Left lung (tissue), 10 donors: Measurements from ENCODE around the gene NDUFS5. TPM values are rescaled to one million over a fixed set of nuclear protein-coding genes. Genes with fewer than 3 reads are reported as not detected.
A peak's percentile ranks its signal among the peaks of the same experiment; 100 is the strongest.

Experiments
- ATAC-seq: fragments of 200-7000 bp; cut with Tn5 transposase; one replicate; pipeline ENCODE4 v1.9.1; 2020; ENCODE audit warnings: moderate library complexity
- DNase-seq, 4 donors: peaks; one replicate each; pipeline ENCODE4 v3.0.0-alpha.2; 2013 to 2020
- H3K27ac ChIP-seq, 2 donors: fragments of 200-600 bp; sonication (generic) in 1 of 2; one replicate each; pipeline versions ENCODE4 v1.5.0 to v1.8.0; 2020 to 2021
- H3K27me3 ChIP-seq, 2 donors: fragments of 200-600 bp; sonication (generic) in 1 of 2; one replicate each; pipeline versions ENCODE4 v1.5.0 to v1.8.0; 2020 to 2021
- H3K36me3 ChIP-seq, 2 donors: fragments of 200-600 bp; sonication (generic) in 1 of 2; one replicate each; pipeline versions ENCODE4 v1.5.0 to v1.8.0; 2020 to 2021
- H3K4me1 ChIP-seq, 2 donors: fragments of 200-600 bp; one replicate each; pipeline ENCODE4 v1.8.0; 2021
- H3K4me3 ChIP-seq, 2 donors: fragments of 200-600 bp; sonication (generic) in 1 of 2; one replicate each; pipeline versions ENCODE4 v1.5.0 to v1.8.0; 2020 to 2021; ENCODE audit warnings: mild to moderate bottlenecking in 1 of 2
- H3K9me3 ChIP-seq, 2 donors: fragments of 200-600 bp; sonication (generic) in 1 of 2; one replicate each; pipeline versions ENCODE4 v1.5.0 to v1.8.0; 2020 to 2021
- intact Hi-C, 2 donors: fragments of 100-400 bp; cut with DNase I; formaldehyde crosslinking; loops; one replicate each; pipeline versions ENCODE4 v1.11.2 to v1.14.2; 2022
- polyA plus RNA-seq, 6 donors: library from polyadenylated mRNA; unstranded; fragments of 120-200 nt; gene quantifications; one replicate each; pipeline ENCODE4 v1.2.1, GENCODE V29; 2013; ENCODE audit not compliant: insufficient read length in 6 of 6
- total RNA-seq, 2 donors: library from RNA; stranded (reverse); fragmentation: NEBNext Ultra II Directional; extraction: Animal tissue kit (Norgen Biotek cat#: 25700); gene quantifications; one replicate each; pipeline ENCODE4 v1.2.1, GENCODE V29; 2021
- TF ChIP-seq, protein P1 (sequence below), 2 donors: fragments of 200-600 bp; sonication (generic) in 1 of 2; IDR thresholded peaks; one replicate each; pipeline versions ENCODE4 v1.5.0 to v1.8.0; 2021; ENCODE audit warnings: antibody characterized with exemption in 2 of 2
- donor health status: DM: no; HTN: yes; CAD: no.
- donor health status: DM: no; HTN: no; CAD: no.

Gene NDUFS5
- total and polyA plus RNA-seq, 8 donors: 104 to 292 (median 226) TPM

DNA sequence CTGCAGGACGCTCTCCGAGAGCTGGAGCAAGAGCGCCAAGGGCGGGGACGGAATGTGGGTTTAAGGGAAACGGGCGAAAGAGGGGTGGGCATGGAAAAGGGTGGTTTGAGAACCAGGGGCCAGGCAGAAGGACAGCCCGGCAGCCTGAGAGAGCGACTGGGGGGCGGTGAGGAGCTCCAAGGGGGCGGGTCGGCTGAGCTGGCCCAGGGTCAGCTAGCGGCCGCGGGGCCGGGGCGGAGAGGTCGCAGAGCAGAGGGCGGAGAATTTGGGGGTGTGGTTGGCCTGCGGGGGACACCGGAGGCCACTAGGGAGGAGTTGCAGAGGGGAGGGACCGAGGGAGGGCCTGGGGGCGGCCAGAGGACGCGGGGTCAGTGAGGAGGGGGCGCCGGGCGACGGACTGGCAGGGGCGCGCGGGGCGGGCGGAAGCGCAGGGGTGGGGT, 54.7 kb downstream of the NDUFS5 start:
- peak; percentile 22 for ATAC-seq
- Histone ChIP-seq H3K27ac (no peak overlapping the region), H3K27me3 (peaks cover 11 to 56% of the 10 kb centered on the region in 2 donors), H3K36me3 (no peaks in the 10 kb centered on the region), H3K4me1 (peaks cover 0 to 10% of the 10 kb centered on the region in 2 donors), H3K9me3 (no peaks in the 10 kb centered on the region), H3K4me3 (peak overlapping the region; percentile 11 to 36)
- intact Hi-C loops: loop anchor here in 1 of 2 donors (10.0 kb wide), 1 partner anchor 206 kb away; the partner anchor contains the start of gene MYCBP
- TF ChIP-seq, protein P1, sequence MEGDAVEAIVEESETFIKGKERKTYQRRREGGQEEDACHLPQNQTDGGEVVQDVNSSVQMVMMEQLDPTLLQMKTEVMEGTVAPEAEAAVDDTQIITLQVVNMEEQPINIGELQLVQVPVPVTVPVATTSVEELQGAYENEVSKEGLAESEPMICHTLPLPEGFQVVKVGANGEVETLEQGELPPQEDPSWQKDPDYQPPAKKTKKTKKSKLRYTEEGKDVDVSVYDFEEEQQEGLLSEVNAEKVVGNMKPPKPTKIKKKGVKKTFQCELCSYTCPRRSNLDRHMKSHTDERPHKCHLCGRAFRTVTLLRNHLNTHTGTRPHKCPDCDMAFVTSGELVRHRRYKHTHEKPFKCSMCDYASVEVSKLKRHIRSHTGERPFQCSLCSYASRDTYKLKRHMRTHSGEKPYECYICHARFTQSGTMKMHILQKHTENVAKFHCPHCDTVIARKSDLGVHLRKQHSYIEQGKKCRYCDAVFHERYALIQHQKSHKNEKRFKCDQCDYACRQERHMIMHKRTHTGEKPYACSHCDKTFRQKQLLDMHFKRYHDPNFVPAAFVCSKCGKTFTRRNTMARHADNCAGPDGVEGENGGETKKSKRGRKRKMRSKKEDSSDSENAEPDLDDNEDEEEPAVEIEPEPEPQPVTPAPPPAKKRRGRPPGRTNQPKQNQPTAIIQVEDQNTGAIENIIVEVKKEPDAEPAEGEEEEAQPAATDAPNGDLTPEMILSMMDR (IDR thresholded peaks at IDR 0.05): no peak
- peak in 1 of 4 donors; percentile 23 for DNase-seq

DNA sequence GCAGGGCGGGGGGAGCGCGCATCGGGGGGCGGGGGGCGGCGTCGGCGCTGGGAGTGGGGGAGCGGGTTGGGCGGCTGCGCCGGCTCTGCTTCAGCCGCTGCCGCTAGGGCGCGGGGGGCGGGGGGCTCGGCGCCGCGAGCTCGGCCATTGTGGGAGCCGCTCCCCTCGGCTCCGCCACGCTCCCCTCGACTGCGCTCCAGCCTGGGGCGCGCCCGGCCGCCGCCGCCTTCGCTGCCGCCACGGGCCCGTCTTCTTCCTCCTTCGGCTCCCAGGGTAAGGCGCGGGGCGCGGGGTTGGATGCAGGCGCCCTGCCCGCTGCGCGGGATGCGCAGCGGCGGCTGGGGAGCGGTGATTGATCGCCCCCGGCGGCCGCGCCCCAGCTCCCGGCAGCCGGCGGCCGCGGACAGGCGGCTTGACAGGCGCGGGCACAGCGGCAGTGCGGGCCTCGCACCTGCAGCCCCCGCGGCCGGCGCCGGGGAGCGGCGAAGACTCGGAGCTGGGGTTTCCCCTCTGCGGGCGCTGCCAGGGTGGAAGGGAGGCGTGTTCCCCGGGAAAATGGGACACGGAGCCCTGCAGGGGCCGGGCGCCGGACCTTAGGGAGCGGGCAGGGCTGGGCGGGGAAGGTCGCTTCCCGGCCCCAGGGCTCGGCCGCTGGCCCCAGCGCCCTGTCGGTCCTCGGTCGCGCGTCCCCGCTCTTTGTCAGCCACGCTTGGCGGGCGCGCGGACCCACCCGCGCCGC, 55.3 kb downstream of the NDUFS5 start:
- H3K36me3 ChIP-seq: no peaks in the 10 kb centered on the region
- ATAC-seq (peak; percentile 38), DNase-seq (peak in 2 of 4 donors; percentile 40 to 86)
- peak overlapping the region; percentile 33 to 36 for H3K4me3 ChIP-seq
- intact Hi-C loops: loop anchor here in 1 of 2 donors (10.0 kb wide), 1 partner anchor 207 kb away; the partner anchor contains the start of gene MYCBP
- no peaks in the 10 kb centered on the region for H3K9me3 ChIP-seq
- H3K27me3 ChIP-seq: peaks cover 11 to 56% of the 10 kb centered on the region in 2 donors
- TF ChIP-seq, protein P1 (IDR thresholded peaks at IDR 0.05): no peak
- H3K27ac ChIP-seq: no peak overlapping the region
- peaks cover 0 to 10% of the 10 kb centered on the region in 2 donors for H3K4me1 ChIP-seq

DNA sequence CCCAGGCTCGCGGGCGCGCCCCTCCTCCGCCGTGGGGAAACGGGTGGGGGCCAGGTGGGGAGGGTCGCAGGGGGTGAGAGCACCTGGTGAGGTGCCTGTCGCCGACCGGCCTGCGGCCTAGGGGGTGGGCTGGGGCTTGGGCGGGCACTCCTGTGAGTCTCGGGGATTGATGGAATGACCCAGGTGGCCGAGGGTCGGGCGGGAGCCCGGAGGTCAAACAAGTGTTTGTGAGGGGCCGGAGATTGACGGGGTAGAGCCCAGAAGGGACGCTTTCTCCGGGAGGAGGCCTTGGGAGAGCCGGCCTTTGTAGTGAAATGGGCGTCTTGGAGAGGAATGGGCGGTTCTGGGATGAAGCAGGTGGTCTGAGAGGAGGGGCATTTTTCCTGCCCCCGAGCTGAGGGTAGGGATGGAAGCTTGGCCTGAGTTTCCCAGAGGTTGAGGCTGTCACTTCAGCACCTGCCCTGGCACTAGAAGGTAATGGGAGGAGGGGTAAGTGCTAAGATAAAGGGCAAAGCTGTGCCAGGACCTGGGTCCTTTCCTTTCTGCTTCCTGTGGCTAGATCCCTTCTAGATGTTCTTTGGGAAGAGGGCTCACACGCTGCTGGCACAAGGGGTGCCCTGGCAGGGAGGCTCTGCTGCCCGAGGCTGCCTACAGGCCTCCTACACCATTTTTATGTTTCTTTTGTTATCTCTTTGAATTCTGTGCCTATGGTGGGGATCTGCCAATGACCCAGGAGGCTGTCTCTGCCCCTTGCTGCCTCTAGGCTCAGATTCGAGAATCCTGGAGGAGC, 56.1 kb downstream of the NDUFS5 start:
- H3K9me3 ChIP-seq: no peaks in the 10 kb centered on the region
- peaks cover 0 to 10% of the 10 kb centered on the region in 2 donors for H3K4me1 ChIP-seq
- H3K27ac ChIP-seq: no peak overlapping the region
- peak overlapping the region; percentile 33 to 36 for H3K4me3 ChIP-seq
- H3K27me3 ChIP-seq: peaks cover 11 to 56% of the 10 kb centered on the region in 2 donors
- intact Hi-C loops: loop anchor here in 1 of 2 donors (10.0 kb wide), 1 partner anchor 207 kb away; the partner anchor contains the start of gene MYCBP
- DNase-seq (no peak), ATAC-seq (no peak)
- TF ChIP-seq, protein P1 (IDR thresholded peaks at IDR 0.05): no peak
- no peaks in the 10 kb centered on the region for H3K36me3 ChIP-seq

DNA sequence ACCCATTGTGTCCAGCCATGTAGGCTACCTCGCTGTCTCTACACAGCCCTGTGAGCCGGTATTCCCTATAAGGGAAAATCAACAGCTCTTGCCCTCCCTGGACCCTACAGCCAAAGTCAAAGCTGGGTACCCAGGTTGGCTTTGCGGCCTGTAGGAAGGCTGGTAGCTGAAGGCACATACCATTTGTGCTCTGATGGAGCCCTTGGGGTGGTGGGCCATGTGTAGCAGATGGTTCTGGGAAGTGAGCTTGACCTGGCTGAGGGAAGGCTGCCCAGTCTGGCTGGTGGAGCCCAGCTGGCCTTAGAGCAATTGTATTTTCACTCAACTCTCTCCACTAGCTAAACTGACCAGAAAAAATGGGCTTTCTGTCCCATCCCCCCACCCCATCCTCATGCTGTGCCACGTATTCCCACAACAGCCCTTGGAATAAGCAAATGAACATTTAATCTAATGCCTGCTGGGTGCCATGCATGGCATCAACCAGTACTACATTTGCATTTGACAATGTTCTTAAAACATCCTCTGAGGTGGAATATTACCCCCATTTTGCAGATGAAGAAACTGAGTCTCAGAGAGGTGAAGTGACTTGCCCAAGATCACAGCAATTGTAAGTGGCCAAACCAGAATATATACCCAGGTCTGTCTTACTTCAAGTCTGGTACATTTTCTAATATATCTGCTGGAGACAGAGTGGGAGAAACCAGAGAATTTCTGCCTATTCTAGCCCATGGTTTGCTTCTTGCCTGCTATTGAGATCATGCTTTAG, 56.8 kb downstream of the NDUFS5 start:
- H3K36me3 ChIP-seq: no peaks in the 10 kb centered on the region
- ATAC-seq: no peak
- peaks cover 11 to 56% of the 10 kb centered on the region in 2 donors for H3K27me3 ChIP-seq
- no peaks in the 10 kb centered on the region for H3K9me3 ChIP-seq
- TF ChIP-seq, protein P1 (IDR thresholded peaks at IDR 0.05): no peak
- no peak overlapping the region for H3K27ac ChIP-seq
- no peak overlapping the region for H3K4me3 ChIP-seq
- DNase-seq: no peak
- intact Hi-C loops: loop anchor here in 1 of 2 donors (10.0 kb wide), 1 partner anchor 208 kb away; the partner anchor contains the start of gene MYCBP
- peaks cover 0 to 10% of the 10 kb centered on the region in 2 donors for H3K4me1 ChIP-seq
